D721Med (cell line): ENCODE results near the gene PRDM15.

Experiments used
- DNase-seq: peaks from one replicate; pipeline ENCODE4 v3.0.0; 2011; ENCODE audit warnings: low spot score; ENCODE audit not compliant: insufficient read length
- FAIRE-seq: peaks from 2 replicates; lab custom pipeline; 2011; peaks lifted over from hg19 to GRCh38; lab: Jason Lieb, UNC
- TF ChIP-seq, protein P1 (sequence below): IDR thresholded peaks from 2 replicates; pipeline ENCODE4 v1.5.1; 2012; ENCODE audit warnings: mild to moderate bottlenecking, control low read depth; ENCODE audit not compliant: insufficient read depth; ENCODE audit errors: missing control alignments

PRDM15 gene

DNA sequence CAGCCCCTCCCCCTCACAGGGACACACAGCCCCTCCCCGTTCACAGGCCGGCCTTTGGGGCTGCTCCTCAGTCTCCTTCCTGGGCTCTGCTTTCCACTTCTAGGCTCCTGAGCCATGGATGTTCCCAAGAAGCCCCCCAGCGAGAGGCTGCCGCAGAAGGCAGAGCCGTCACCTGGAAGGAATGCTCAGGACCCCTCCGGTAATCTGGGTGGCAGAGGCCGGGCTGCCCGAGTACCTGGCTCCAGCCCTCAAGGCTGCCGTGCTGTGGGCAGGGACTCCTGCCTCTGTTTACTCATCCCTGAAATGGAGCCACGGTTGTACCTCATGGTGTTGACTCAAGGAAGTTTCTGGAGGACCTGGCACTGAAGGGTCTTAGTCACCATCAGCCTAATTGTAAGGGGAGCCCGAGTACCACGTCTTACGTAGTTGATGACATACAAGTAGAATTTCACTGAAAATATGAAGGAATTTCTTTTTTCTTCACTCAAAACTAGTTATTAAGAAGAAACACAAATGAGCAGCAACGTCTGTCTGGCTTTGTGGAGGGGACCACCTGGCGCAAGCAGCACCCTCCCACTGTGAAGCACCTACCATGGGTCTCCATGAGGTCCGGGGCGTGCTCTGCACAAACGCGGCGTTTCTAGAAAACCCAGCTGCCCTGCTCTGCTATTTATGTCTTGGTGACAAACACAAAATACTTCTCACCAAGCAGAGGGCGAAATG, 33.7 kb downstream of the PRDM15 start:
- DNase-seq (no peak), FAIRE-seq (no peak)
- TF ChIP-seq, protein P1, sequence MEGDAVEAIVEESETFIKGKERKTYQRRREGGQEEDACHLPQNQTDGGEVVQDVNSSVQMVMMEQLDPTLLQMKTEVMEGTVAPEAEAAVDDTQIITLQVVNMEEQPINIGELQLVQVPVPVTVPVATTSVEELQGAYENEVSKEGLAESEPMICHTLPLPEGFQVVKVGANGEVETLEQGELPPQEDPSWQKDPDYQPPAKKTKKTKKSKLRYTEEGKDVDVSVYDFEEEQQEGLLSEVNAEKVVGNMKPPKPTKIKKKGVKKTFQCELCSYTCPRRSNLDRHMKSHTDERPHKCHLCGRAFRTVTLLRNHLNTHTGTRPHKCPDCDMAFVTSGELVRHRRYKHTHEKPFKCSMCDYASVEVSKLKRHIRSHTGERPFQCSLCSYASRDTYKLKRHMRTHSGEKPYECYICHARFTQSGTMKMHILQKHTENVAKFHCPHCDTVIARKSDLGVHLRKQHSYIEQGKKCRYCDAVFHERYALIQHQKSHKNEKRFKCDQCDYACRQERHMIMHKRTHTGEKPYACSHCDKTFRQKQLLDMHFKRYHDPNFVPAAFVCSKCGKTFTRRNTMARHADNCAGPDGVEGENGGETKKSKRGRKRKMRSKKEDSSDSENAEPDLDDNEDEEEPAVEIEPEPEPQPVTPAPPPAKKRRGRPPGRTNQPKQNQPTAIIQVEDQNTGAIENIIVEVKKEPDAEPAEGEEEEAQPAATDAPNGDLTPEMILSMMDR = no peak

DNA sequence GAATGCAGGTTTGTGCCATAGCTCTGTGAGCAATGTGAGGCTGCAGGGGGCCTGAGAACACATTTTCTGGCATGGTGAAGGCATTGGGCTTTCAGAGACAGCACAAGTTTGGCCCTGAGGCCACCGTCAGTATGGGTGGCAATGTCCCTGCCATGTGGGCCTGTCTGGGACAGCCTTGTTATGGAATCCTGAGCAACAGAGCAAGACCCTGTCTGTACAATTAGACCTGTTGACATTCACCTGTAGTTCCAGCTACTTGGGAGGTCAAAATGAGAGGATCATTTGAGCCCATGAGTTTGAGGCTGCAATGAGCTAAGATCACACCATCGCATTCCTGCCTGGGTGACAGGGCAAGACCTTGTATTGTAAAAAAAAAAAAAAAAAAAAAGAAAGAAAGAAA, 35.6 kb downstream of the PRDM15 start:
- TF ChIP-seq, protein P1 = no peak
- FAIRE-seq = no peak
- DNase-seq = no peak

DNA sequence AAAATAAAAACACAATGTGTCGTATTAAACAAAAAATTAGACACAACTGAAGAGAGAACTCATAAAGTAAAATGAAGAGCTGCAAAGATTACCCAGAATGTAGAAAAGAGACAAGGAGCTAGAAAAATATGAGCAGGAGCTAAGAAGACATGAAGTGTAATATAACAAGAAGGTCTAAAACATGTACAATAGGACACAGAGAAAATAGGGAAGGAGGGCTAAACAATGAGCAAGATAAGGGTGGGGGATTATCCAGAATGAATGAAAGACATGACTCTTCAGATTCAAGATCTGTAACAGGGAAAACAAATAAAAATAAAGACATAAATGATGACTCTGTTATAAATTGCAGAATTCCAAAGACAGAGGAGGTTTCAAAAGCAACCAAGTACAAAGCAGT, 38.3 kb downstream of the PRDM15 start:
- TF ChIP-seq, protein P1 = no peak
- FAIRE-seq = no peak
- no peak for DNase-seq

- TF ChIP-seq, protein P1 = no peak
- no peak for FAIRE-seq
- no peak for DNase-seq
These were observed 39.6 kb downstream of the PRDM15 start for GRCh38 chr21:41839387-41840000.

DNA sequence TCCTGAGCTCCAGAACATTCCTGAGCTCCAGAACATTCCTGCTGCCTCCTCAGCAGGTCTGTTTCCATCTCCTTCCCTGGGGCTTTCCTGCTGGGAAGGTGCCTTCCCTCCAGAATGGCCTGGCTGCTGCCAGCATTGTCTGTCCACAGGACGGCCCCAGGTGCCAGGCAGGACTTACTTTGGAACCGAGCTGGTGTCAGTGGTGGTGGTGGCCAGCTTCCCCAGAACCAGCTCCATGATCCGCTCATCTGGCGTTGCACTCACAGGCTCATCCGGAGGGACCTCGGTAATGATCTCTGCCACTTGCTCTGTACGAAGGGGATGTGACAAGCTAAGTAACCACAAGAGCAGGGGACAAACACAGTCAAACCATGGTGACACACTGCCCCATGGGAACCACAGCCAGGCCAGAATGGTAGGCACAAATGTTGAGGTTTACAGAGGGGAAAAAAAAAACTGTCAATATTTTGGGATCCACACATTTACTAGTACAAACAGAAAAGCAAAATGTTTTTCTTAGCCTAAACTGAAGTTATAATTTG, 41.3 kb downstream of the PRDM15 start:
- FAIRE-seq (no peak), DNase-seq (no peak)

DNA sequence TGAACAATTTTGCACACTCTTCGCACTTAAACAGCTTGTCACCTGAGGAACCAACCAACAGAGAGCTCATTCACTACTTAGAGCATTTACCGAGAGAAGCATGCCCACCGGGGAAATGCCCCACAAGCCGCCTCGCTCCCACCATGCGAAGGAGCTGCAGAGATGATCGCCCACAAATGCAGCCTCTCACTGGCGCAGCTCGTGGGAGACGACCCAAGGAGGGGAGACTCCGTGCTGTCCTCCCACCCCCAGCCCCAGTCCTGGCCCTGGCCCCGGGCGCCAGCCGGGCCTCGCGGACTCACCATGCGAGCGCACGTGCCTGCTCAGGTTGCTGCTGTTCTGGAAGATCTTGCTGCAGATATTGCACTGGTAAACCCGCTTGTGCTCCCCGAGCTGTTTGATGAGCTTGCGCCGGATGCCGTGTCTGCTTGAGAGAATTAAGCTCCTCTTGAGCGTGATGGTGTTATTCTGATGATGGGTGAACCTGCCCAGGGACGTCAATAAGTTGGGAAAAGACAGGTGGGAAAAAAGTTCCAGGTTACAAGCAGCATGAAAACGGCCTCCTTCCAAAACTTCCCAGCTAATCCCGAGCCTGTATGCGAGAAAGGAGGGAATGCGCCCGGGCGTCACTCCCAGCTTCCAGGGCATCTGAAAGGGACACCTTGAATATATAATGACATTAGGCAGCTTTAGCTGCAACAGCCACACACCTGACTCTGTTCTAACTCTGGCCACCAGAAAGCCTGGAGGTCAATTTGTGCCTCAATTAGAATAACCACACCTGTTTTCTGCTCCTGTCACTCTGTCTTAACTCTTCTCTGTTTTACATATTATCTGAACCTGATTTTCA, 42.8 kb downstream of the PRDM15 start:
- no peak for FAIRE-seq
- TF ChIP-seq, protein P1 = no peak
- DNase-seq = no peak

More for the DNA sequence above, 41.3 kb downstream of the PRDM15 start:
- TF ChIP-seq, protein P1 = no peak
